Measurements from ENCODE around the gene DCAF6.
"Not testable (repeated sequence)": the region's sequence is repeated elsewhere in the genome, so short reads cannot be mapped to it uniquely, and the experiment has no call there.

Gene DCAF6

GRCh38 chr1:168054117-168054516, 117.6 kb downstream of the DCAF6 start:
- H2AFZ ChIP-seq (ENCODE audit: low read depth, low read length, severe bottlenecking), result no peak overlapping the region
- H3F3A ChIP-seq (ENCODE audit: insufficient read depth), result no peaks in the 10 kb centered on the region
- TF ChIP-seq CTCF (IDR thresholded peaks at IDR 0.05; ENCODE audit: insufficient read depth, low read length, poor library complexity, severe bottlenecking) (no peak), EZH2phosphoT487 (conservative IDR thresholded peaks at IDR 0.05; ENCODE audit: low read length) (no peak)
- no peak overlapping the region for H3K27ac ChIP-seq (ENCODE audit: low read depth, low read length)
- H4K20me1 ChIP-seq (ENCODE audit: low read depth, low read length), result no peaks in the 10 kb centered on the region
- no peaks in the 10 kb centered on the region for H3K36me3 ChIP-seq (ENCODE audit: low read length)
- H3K27me3 ChIP-seq (ENCODE audit: low read length), result no peaks in the 10 kb centered on the region
- H3K9ac ChIP-seq (ENCODE audit: low read length), result no peak overlapping the region
- H3K9me2 ChIP-seq (replicated peaks; ENCODE audit: insufficient read depth, low read length), result no peaks in the 10 kb centered on the region
- H3K4me3 ChIP-seq (ENCODE audit: insufficient read depth, low read length, poor library complexity, severe bottlenecking), result no peak overlapping the region
- no peak overlapping the region for H3K4me2 ChIP-seq (ENCODE audit: low read depth, low read length, poor library complexity, severe bottlenecking)
- H3K79me2 ChIP-seq (ENCODE audit: insufficient read depth, low read length), result no peaks in the 10 kb centered on the region
- H3K9me3 ChIP-seq (ENCODE audit: insufficient read depth, low read length), result no peaks in the 10 kb centered on the region

DNA sequence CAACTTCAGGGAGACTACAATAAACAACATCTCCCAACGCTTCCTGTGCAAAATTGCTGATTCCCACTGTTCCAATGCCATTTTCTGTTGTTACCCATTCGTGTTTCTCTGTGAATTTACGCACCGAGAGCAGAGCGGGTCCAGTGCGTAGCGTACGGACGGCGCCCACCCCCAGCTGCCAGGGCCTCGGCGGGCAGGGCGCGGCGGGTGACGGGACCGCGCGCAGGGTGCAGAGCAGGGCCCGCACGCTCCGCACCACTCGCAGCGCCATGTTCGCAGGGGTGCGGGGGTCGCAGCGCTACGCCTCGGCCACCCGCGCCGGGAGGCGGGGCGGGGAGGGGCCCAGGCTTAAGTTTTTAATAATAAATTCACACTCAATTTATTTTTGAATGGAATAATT, 119.7 kb downstream of the DCAF6 start:
- not testable (repeated sequence) for H3K9ac ChIP-seq (ENCODE audit: low read length); H4K20me1 ChIP-seq (ENCODE audit: low read depth, low read length); H3K4me3 ChIP-seq (ENCODE audit: insufficient read depth, low read length, poor library complexity, severe bottlenecking); H3K4me2 ChIP-seq (ENCODE audit: low read depth, low read length, poor library complexity, severe bottlenecking); H3K79me2 ChIP-seq (ENCODE audit: insufficient read depth, low read length); H3K27me3 ChIP-seq (ENCODE audit: low read length); H3K9me3 ChIP-seq (ENCODE audit: insufficient read depth, low read length); H3K27ac ChIP-seq (ENCODE audit: low read depth, low read length); H3K9me2 ChIP-seq (replicated peaks; ENCODE audit: insufficient read depth, low read length); H3F3A ChIP-seq (ENCODE audit: insufficient read depth); H2AFZ ChIP-seq (ENCODE audit: low read depth, low read length, severe bottlenecking); H3K36me3 ChIP-seq (ENCODE audit: low read length)

DNA sequence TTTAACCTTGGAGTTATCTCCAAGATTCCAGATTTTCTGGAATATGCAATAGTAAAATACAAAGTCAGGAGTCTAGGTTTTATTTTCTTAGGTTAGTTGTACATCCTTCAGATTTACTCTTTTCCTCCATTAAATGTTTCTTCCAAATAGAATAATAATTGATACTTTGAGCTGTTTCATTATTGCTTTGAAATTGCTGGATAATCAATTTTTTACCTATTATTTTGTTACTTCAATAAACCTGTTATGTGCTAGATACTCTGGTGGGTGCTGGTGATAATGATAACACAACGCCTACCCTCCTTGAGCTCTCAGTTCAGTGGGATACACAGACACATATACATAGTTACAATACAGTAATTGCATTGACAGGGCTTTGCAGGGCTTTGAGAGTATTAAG, 120.9 kb downstream of the DCAF6 start:
- H3K79me2 ChIP-seq (ENCODE audit: insufficient read depth, low read length), result no peaks in the 10 kb centered on the region
- TF ChIP-seq CTCF (IDR thresholded peaks at IDR 0.05; ENCODE audit: insufficient read depth, low read length, poor library complexity, severe bottlenecking), result no peak
- no peak for TF ChIP-seq EZH2phosphoT487 (conservative IDR thresholded peaks at IDR 0.05; ENCODE audit: low read length)
- no peaks in the 10 kb centered on the region for H3K9me3 ChIP-seq (ENCODE audit: insufficient read depth, low read length)
- no peak overlapping the region for H3K27ac ChIP-seq (ENCODE audit: low read depth, low read length)
- no peak overlapping the region for H3K9ac ChIP-seq (ENCODE audit: low read length)
- no peaks in the 10 kb centered on the region for H3F3A ChIP-seq (ENCODE audit: insufficient read depth)
- no peaks in the 10 kb centered on the region for H4K20me1 ChIP-seq (ENCODE audit: low read depth, low read length)
- H2AFZ ChIP-seq (ENCODE audit: low read depth, low read length, severe bottlenecking), result no peak overlapping the region
- H3K4me2 ChIP-seq (ENCODE audit: low read depth, low read length, poor library complexity, severe bottlenecking), result no peak overlapping the region
- H3K27me3 ChIP-seq (ENCODE audit: low read length), result no peaks in the 10 kb centered on the region
- no peaks in the 10 kb centered on the region for H3K9me2 ChIP-seq (replicated peaks; ENCODE audit: insufficient read depth, low read length)
- H3K36me3 ChIP-seq (ENCODE audit: low read length), result no peaks in the 10 kb centered on the region
- H3K4me3 ChIP-seq (ENCODE audit: insufficient read depth, low read length, poor library complexity, severe bottlenecking), result no peak overlapping the region

DNA sequence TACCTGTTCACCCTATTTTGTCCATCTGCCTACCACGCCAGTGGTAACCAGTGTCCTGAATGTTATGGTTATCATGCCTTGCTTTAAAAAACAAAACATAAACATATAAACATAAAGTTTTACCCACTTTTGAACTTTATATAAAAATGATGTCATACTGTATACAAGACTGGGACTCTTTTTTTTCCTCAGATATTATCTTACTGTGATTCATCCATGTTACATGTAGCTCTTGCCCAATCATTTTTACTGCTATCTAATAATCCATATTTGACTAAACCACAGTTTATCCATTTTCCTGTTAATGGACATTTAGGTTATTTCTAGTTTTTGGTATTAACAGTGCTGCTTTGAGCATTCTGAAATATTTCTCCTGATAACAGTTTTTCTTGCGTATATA, 121.4 kb downstream of the DCAF6 start:
- TF ChIP-seq CTCF (IDR thresholded peaks at IDR 0.05; ENCODE audit: insufficient read depth, low read length, poor library complexity, severe bottlenecking), result no peak
- no peak for TF ChIP-seq EZH2phosphoT487 (conservative IDR thresholded peaks at IDR 0.05; ENCODE audit: low read length)
- Histone ChIP-seq H3K27me3 (ENCODE audit: low read length) (no peaks in the 10 kb centered on the region), H3K9me3 (ENCODE audit: insufficient read depth, low read length) (no peaks in the 10 kb centered on the region), H3K79me2 (ENCODE audit: insufficient read depth, low read length) (no peaks in the 10 kb centered on the region), H2AFZ (ENCODE audit: low read depth, low read length, severe bottlenecking) (no peak overlapping the region), H3K4me2 (ENCODE audit: low read depth, low read length, poor library complexity, severe bottlenecking) (no peak overlapping the region), H3K36me3 (ENCODE audit: low read length) (no peaks in the 10 kb centered on the region), H3F3A (ENCODE audit: insufficient read depth) (no peaks in the 10 kb centered on the region), H3K9me2 (replicated peaks; ENCODE audit: insufficient read depth, low read length) (no peaks in the 10 kb centered on the region), H3K27ac (ENCODE audit: low read depth, low read length) (no peak overlapping the region), H4K20me1 (ENCODE audit: low read depth, low read length) (no peaks in the 10 kb centered on the region), H3K4me3 (ENCODE audit: insufficient read depth, low read length, poor library complexity, severe bottlenecking) (no peak overlapping the region), H3K9ac (ENCODE audit: low read length) (no peak overlapping the region)

Measured in SU-DHL-6 (cell line).